H1 (cell line): ENCODE results near the gene PGP.

ENCODE experiments used
- BCL11A ChIP-seq, 2 experiments: IDR thresholded peaks; one replicate each; pipeline ENCODE4 v1.6.1; 2011; ENCODE audit warnings: low read depth in 2 of 2, low read length in 2 of 2, mild to moderate bottlenecking in 2 of 2
- CEBPB ChIP-seq: IDR thresholded peaks from 2 replicates; pipeline ENCODE4 v1.6.1; 2012; ENCODE audit warnings: low read depth, low read length
- CHD2 ChIP-seq: IDR thresholded peaks from 2 replicates; pipeline ENCODE4 v1.6.1; 2012; ENCODE audit warnings: low read length, improper control_type of control experiment
- CTCF ChIP-seq, 3 experiments: IDR thresholded peaks; 1 replicate in 2 of 3; 2 replicates in 1 of 3; pipeline versions ENCODE4 v1.5.1 to v1.6.1; 2011; ENCODE audit warnings: low read length in 3 of 3, mild to moderate bottlenecking in 3 of 3, inconsistent platforms in 2 of 3, low read depth in 1 of 3, moderate library complexity in 1 of 3; ENCODE audit not compliant: insufficient read depth in 1 of 3; ENCODE audit errors: control extremely low read depth in 1 of 3
- EZH2 ChIP-seq: fragments of 200-600 bp; sonication (generic); IDR thresholded peaks from 2 replicates; pipeline ENCODE4 v1.7.1; 2012; ENCODE audit warnings: low read depth, mild to moderate bottlenecking, moderate library complexity, low read length, inconsistent platforms; ENCODE audit not compliant: severe bottlenecking
- POLR2AphosphoS5 ChIP-seq: IDR thresholded peaks from 2 replicates; pipeline ENCODE4 v1.6.1; 2011; ENCODE audit warnings: low read depth, low read length
- RXRA ChIP-seq: IDR thresholded peaks from 2 replicates; pipeline ENCODE4 v1.6.1; 2011; ENCODE audit warnings: low read depth, mild to moderate bottlenecking, low read length, moderate library complexity; ENCODE audit not compliant: insufficient read depth
- SRF ChIP-seq: IDR thresholded peaks from 2 replicates; pipeline ENCODE4 v1.6.1; 2011; ENCODE audit warnings: mild to moderate bottlenecking, low read depth, low read length, moderate library complexity
- TEAD4 ChIP-seq: IDR thresholded peaks from 2 replicates; pipeline ENCODE4 v1.6.1; 2012; ENCODE audit warnings: low read depth, low read length, inconsistent platforms, mixed read lengths

GRCh38 chr16:2191446-2191706, 23.3 kb downstream of the PGP start:
- TF ChIP-seq CEBPB: no peak
- no peak for TF ChIP-seq CTCF (IDR thresholded peaks at IDR 0.05; ENCODE audit: control extremely low read depth in 1 of 3, insufficient read depth in 1 of 3, low read depth in 1 of 3, low read length in 3 of 3)
- TF ChIP-seq POLR2AphosphoS5: no peak
- no peak for TF ChIP-seq TEAD4
- TF ChIP-seq SRF: no peak
- TF ChIP-seq CHD2: no peak
- TF ChIP-seq RXRA: no peak
- no peak for TF ChIP-seq BCL11A (IDR thresholded peaks at IDR 0.05; ENCODE audit: low read depth in 2 of 2, low read length in 2 of 2)
- TF ChIP-seq EZH2: no peak
